HFFc6 (cell line): Measurements from ENCODE around the gene MAGIX. TPM values are rescaled to one million over a fixed set of nuclear protein-coding genes. Genes with fewer than 3 reads are reported as not detected.

Experiments
- DNase-seq: peaks from one replicate; pipeline ENCODE4 v3.0.0-alpha.2; 2018
- H3K27ac Mint-ChIP-seq: 2 replicates; pipeline ENCODE4 v1.8.0; 2020; ENCODE audit warnings: mild to moderate bottlenecking, mixed read lengths
- H3K27me3 Mint-ChIP-seq: 2 replicates; pipeline ENCODE4 v1.8.0; 2021; ENCODE audit warnings: mild to moderate bottlenecking, moderate library complexity, mixed read lengths; ENCODE audit not compliant: insufficient read depth
- H3K36me3 Mint-ChIP-seq: 2 replicates; pipeline ENCODE4 v1.8.0; 2021; ENCODE audit warnings: low read depth, mixed read lengths
- H3K4me1 Mint-ChIP-seq: 2 replicates; pipeline ENCODE4 v1.8.0; 2020; ENCODE audit warnings: low read depth, mixed read lengths
- H3K4me3 Mint-ChIP-seq: 2 replicates; pipeline ENCODE4 v1.8.0; 2020; ENCODE audit warnings: mild to moderate bottlenecking, moderate library complexity, mixed read lengths
- H3K9me3 Mint-ChIP-seq: 2 replicates; pipeline ENCODE4 v1.8.0; 2020; ENCODE audit warnings: mild to moderate bottlenecking, mixed read lengths
- total RNA-seq, 6 experiments: library from RNA; stranded (reverse); fragmentation: NEBNext Ultra II Directional; extraction: Animal tissue kit (Norgen Biotek cat#: 25700); gene quantifications; 2 replicates in 1 of 6; 3 replicates in 5 of 6; pipeline ENCODE4 v1.2.3, GENCODE V29; 2021
- TF ChIP-seq, protein P1 (sequence below): fragments of 200-600 bp; sonication (generic); IDR thresholded peaks from 2 replicates; pipeline ENCODE4 v1.5.0; 2021; ENCODE audit warnings: antibody characterized with exemption, mild to moderate bottlenecking

The MAGIX gene
- total RNA-seq, 6 experiments from 2014 or later: 0.94 to 1.9 (median 1.1) TPM

DNA sequence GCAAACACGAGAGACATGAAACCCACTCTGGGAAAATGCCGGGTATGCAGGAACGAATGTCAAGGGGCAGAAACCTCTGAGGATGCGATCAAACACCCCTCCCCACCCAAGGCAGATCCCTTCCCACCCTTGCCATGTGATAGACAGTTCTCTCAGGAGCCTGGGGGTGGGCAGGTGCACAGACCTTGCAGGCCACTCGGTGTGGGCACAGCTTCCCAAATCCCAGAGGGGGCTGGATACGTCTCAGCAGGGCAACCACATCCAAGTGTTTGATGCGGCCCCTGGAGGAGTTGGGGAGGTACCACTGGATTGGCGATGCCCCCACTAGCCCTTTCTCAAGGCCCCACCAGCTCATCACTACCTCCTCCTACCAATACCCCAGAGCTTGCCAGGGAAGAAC, 47.8 kb downstream of the MAGIX start:
- Mint-ChIP-seq H3K27me3 (peaks cover 14% of the 10 kb centered on the region), H3K9me3 (no peaks in the 10 kb centered on the region), H3K36me3 (no peaks in the 10 kb centered on the region), H3K27ac (no peak overlapping the region), H3K4me1 (no peaks in the 10 kb centered on the region), H3K4me3 (no peak overlapping the region)
- TF ChIP-seq, protein P1, sequence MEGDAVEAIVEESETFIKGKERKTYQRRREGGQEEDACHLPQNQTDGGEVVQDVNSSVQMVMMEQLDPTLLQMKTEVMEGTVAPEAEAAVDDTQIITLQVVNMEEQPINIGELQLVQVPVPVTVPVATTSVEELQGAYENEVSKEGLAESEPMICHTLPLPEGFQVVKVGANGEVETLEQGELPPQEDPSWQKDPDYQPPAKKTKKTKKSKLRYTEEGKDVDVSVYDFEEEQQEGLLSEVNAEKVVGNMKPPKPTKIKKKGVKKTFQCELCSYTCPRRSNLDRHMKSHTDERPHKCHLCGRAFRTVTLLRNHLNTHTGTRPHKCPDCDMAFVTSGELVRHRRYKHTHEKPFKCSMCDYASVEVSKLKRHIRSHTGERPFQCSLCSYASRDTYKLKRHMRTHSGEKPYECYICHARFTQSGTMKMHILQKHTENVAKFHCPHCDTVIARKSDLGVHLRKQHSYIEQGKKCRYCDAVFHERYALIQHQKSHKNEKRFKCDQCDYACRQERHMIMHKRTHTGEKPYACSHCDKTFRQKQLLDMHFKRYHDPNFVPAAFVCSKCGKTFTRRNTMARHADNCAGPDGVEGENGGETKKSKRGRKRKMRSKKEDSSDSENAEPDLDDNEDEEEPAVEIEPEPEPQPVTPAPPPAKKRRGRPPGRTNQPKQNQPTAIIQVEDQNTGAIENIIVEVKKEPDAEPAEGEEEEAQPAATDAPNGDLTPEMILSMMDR: no peak
- DNase-seq: no peak

- no peaks in the 10 kb centered on the region for H3K9me3 Mint-ChIP-seq
- no peaks in the 10 kb centered on the region for H3K36me3 Mint-ChIP-seq
- H3K4me1 Mint-ChIP-seq: no peaks in the 10 kb centered on the region
- no peak overlapping the region for H3K27ac Mint-ChIP-seq
- peaks cover 17% of the 10 kb centered on the region for H3K27me3 Mint-ChIP-seq
- DNase-seq: no peak
- TF ChIP-seq, protein P1: no peak
- no peak overlapping the region for H3K4me3 Mint-ChIP-seq
These were observed 48.5 kb downstream of the MAGIX start for GRCh38 chrX:49211074-49211473.

DNA sequence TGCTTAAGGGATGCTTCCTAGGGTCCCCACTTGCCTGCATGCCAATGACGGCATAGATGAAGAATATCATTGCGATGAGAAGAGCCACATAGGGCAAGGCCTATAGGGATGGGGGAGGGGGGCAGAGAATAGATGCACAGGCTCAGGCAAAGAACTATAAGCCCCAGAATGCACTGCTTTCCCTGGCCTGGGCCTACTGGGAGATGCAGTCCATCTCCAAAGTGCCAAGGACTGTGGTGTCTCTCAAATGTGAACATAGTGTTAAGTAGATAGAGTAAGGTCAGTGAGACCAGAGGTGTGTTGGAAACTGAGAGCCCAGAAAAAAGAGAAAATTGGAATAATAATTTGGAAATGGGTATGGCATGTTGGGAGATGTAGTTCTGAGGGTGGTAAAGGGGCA, 49.7 kb downstream of the MAGIX start:
- DNase-seq: no peak
- TF ChIP-seq, protein P1: no peak
- H3K9me3 Mint-ChIP-seq: no peaks in the 10 kb centered on the region
- H3K36me3 Mint-ChIP-seq: no peaks in the 10 kb centered on the region
- no peak overlapping the region for H3K27ac Mint-ChIP-seq
- H3K27me3 Mint-ChIP-seq: peaks cover 17% of the 10 kb centered on the region
- H3K4me3 Mint-ChIP-seq: no peak overlapping the region
- H3K4me1 Mint-ChIP-seq: no peaks in the 10 kb centered on the region

DNA sequence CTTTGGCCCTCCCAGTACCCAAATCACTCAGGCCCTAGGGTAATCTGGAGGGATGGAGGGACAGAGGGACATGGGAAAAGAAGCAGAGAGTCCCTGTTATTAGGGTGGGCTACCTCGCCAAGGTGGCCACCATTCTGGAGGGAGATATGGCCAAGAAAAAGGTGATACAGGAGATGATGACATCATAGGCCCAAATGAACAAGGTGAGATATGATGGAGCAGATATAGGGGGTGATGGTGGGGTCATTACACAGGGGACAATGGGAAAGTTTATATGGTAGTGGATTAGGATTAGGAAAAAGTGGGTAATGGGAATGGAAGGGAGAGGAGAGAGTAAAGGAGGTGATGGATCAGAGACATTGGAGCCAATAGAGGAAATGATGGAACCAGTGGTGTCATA, 50.3 kb downstream of the MAGIX start:
- H3K27ac Mint-ChIP-seq: no peak overlapping the region
- TF ChIP-seq, protein P1: no peak
- no peak overlapping the region for H3K4me3 Mint-ChIP-seq
- no peaks in the 10 kb centered on the region for H3K4me1 Mint-ChIP-seq
- H3K9me3 Mint-ChIP-seq: no peaks in the 10 kb centered on the region
- H3K36me3 Mint-ChIP-seq: no peaks in the 10 kb centered on the region
- DNase-seq: no peak
- peaks cover 17% of the 10 kb centered on the region for H3K27me3 Mint-ChIP-seq

- H3K9me3 Mint-ChIP-seq: no peaks in the 10 kb centered on the region
- no peak overlapping the region for H3K27ac Mint-ChIP-seq
- no peaks in the 10 kb centered on the region for H3K4me1 Mint-ChIP-seq
- no peaks in the 10 kb centered on the region for H3K36me3 Mint-ChIP-seq
- no peak overlapping the region for H3K4me3 Mint-ChIP-seq
- TF ChIP-seq, protein P1: no peak
- peaks cover 18% of the 10 kb centered on the region for H3K27me3 Mint-ChIP-seq
- no peak for DNase-seq
These were observed 51.9 kb downstream of the MAGIX start for GRCh38 chrX:49214416-49214815.

DNA sequence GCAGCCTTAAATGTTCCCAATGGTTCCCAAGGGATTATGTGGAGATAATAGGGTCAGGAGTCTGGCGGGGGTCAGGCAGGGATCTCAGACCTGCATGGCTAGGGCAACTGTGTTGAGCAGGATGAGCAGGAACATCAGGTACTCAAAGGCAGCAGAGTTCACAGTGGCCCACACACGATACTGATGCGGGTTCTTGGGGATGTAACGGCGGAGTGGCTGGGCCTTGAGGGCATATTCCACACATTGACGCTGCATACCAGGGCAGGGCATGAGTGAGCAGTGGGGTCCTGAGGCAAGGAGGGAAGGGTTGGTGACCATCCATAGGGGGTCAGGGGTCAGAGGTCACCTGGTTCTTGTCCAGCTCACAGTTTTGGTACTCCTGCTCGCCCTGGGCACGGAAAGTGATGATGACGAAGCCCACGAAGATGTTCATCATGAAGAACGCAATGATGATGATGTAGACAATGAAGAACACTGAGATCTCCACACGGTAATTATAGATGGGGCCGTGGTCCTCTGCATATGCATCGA, 52.5 kb downstream of the MAGIX start:
- Mint-ChIP-seq H3K4me1 (no peaks in the 10 kb centered on the region), H3K4me3 (no peak overlapping the region), H3K36me3 (no peaks in the 10 kb centered on the region), H3K27ac (no peak overlapping the region), H3K9me3 (no peaks in the 10 kb centered on the region), H3K27me3 (peaks cover 18% of the 10 kb centered on the region)
- TF ChIP-seq, protein P1: no peak
- DNase-seq: no peak
